DMS79 (cell line): ENCODE results near the gene SUSD3.

ENCODE experiments used
- DNase-seq: peaks from one replicate; lab custom pipeline; 2025; lab: John Stamatoyannopoulos, UW

SUSD3 gene

GRCh38 chr9:93053781-93054331, 4.6 kb upstream of the SUSD3 start:
- DNase-seq, result no peak

GRCh38 chr9:93054758-93055704, 3.5 kb upstream of the SUSD3 start:
- DNase-seq, result no peak

- DNase-seq, result no peak
These were observed 1.3 kb upstream of the SUSD3 start for GRCh38 chr9:93057042-93057702.

- DNase-seq, result no peak
These were observed 672 bp upstream of the SUSD3 start for GRCh38 chr9:93057703-93058354.

- DNase-seq, result no peak
These were observed 662 bp downstream of the SUSD3 start for GRCh38 chr9:93059011-93059714.

GRCh38 chr9:93059715-93060578, 1.4 kb downstream of the SUSD3 start:
- no peak for DNase-seq

- DNase-seq, result no peak
These were observed 2.3 kb downstream of the SUSD3 start for GRCh38 chr9:93060746-93061259.

- no peak for DNase-seq
These were observed 2.8 kb downstream of the SUSD3 start for GRCh38 chr9:93061260-93061751.

- no peak for DNase-seq
These were observed 3.6 kb downstream of the SUSD3 start for GRCh38 chr9:93061791-93062763.

- DNase-seq, result no peak
These were observed 6.1 kb downstream of the SUSD3 start for GRCh38 chr9:93064392-93065134.

GRCh38 chr9:93065135-93065720, 6.7 kb downstream of the SUSD3 start:
- no peak for DNase-seq

- no peak for DNase-seq
These were observed 8.6 kb downstream of the SUSD3 start for GRCh38 chr9:93066978-93067603.

GRCh38 chr9:93068956-93069355, 10.5 kb downstream of the SUSD3 start:
- no peak for DNase-seq

- no peak for DNase-seq
These were observed 13.0 kb downstream of the SUSD3 start for GRCh38 chr9:93071464-93071863.

GRCh38 chr9:93072383-93072795, 13.9 kb downstream of the SUSD3 start:
- DNase-seq, result no peak

- DNase-seq, result no peak
These were observed 17.7 kb downstream of the SUSD3 start for GRCh38 chr9:93076101-93076791.

- DNase-seq, result no peak
These were observed 18.3 kb downstream of the SUSD3 start for GRCh38 chr9:93076792-93077128.
